ENCODE data around the gene CELF1. TPM values are rescaled to one million over a fixed set of nuclear protein-coding genes. Genes with fewer than 3 reads are reported as not detected.

Gene CELF1
- total and polyA plus RNA-seq, 2 donors (not counting 1 experiment from before 2014, with no cell fraction given): 81.1 to 100 TPM

DNA sequence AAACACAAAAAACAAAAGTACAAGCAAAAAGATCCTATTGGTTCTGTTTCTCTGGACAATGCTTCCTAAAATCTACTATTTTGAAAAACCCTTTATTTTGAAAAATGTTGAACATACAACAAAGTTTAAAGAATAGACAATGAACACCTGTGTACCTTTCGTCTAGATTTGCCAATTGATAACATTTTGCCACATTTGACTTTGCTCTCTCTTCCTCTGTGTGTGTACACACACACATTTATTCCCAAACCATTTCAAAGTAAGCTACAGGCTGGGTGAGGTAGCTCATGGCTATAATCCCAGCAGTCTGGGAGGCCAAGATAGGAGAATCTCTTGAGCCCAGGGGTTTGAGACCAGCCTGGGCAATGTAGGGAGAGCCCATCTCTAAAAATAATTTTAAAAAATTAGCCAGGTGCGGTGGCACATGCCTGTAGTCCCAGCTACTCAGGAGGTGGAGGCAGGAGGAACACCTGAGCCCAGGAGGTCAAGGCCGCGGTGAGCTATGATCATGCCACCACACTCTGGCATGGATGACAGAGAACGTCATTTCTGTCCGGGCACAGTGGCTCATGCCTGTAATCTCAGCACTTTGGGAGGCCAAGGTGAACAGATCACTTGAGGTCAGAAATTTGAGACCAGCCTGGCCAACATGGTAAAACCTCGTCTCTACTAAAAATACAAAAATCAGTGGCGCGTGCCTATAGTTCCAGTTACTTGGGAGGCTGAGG, 121.4 kb downstream of the CELF1 start:
- H3K4me2 ChIP-seq (ENCODE audit: extremely low read depth, insufficient read depth, low read length): no peak overlapping the region
- no peak overlapping the region for H3K9ac ChIP-seq (ENCODE audit: insufficient read depth, low read length)
- no peak for DNase-seq (ENCODE audit: low read depth in 2 of 2)
- H3K9me3 ChIP-seq (ENCODE audit: control insufficient read depth, insufficient read depth, low read depth, low read length): no peaks in the 10 kb centered on the region
- no peaks in the 10 kb centered on the region for H3K4me1 ChIP-seq (ENCODE audit: control insufficient read depth, extremely low read depth, insufficient read depth, low read length)
- H3K4me3 ChIP-seq (replicated peaks in 1 of 4; ENCODE audit: control extremely low read depth in 1 of 4, insufficient read depth in 1 of 4, low read depth in 3 of 4, low read length in 4 of 4): no peak overlapping the region
- H4K20me1 ChIP-seq (ENCODE audit: control insufficient read depth, extremely low read depth, insufficient read depth, low read length): no peaks in the 10 kb centered on the region
- no peaks in the 10 kb centered on the region for H3K79me2 ChIP-seq (ENCODE audit: control insufficient read depth, insufficient read depth, low read length)
- H3K27me3 ChIP-seq (ENCODE audit: control insufficient read depth, insufficient read depth, low read length): no peaks in the 10 kb centered on the region
- H3K27ac ChIP-seq (ENCODE audit: insufficient read depth, low read length): no peak overlapping the region
- no peaks in the 10 kb centered on the region for H3K36me3 ChIP-seq (ENCODE audit: control insufficient read depth, insufficient read depth, low read length)
- H2AFZ ChIP-seq (ENCODE audit: low read length): no peak overlapping the region
- no peak for TF ChIP-seq EZH2 (IDR thresholded peaks at IDR 0.05; ENCODE audit: low read length, missing control alignments)
- TF ChIP-seq CTCF (conservative IDR thresholded peaks at IDR 0.05 in 1 of 2, IDR thresholded peaks at IDR 0.05 in 1 of 2; ENCODE audit: low read depth in 1 of 2, low read length in 2 of 2): no peak

DNA sequence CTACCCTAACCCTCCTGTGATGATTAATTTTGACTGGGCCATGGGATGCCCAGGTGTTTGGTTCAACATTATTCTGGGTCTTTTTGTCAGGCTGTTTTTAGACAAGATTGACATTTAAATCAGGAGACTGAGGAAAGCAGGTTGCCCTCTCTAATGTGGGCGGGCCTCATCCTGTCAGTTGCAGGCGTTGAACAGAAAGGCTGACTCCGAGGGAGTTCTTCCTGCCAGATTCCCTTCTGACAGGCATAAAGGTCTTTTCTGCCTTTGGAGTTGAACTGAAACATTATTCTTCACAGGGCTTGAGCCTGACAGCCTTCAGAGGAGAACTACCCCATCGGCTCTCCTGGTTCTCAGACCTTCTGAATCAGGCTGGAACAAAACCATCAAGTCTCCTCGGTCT, 122.4 kb downstream of the CELF1 start:
- Histone ChIP-seq H3K79me2 (ENCODE audit: control insufficient read depth, insufficient read depth, low read length) (peaks cover 6% of the 10 kb centered on the region), H3K9me3 (ENCODE audit: control insufficient read depth, insufficient read depth, low read depth, low read length) (no peaks in the 10 kb centered on the region), H3K27me3 (ENCODE audit: control insufficient read depth, insufficient read depth, low read length) (no peaks in the 10 kb centered on the region), H3K9ac (ENCODE audit: insufficient read depth, low read length) (no peak overlapping the region), H3K4me1 (ENCODE audit: control insufficient read depth, extremely low read depth, insufficient read depth, low read length) (no peaks in the 10 kb centered on the region), H3K36me3 (ENCODE audit: control insufficient read depth, insufficient read depth, low read length) (no peaks in the 10 kb centered on the region), H3K27ac (ENCODE audit: insufficient read depth, low read length) (no peak overlapping the region), H2AFZ (ENCODE audit: low read length) (no peak overlapping the region), H3K4me2 (ENCODE audit: extremely low read depth, insufficient read depth, low read length) (no peak overlapping the region), H3K4me3 (replicated peaks in 1 of 4; ENCODE audit: control extremely low read depth in 1 of 4, insufficient read depth in 1 of 4, low read depth in 3 of 4, low read length in 4 of 4) (no peak overlapping the region), H4K20me1 (ENCODE audit: control insufficient read depth, extremely low read depth, insufficient read depth, low read length) (no peaks in the 10 kb centered on the region)
- DNase-seq (ENCODE audit: low read depth in 2 of 2): no peak
- TF ChIP-seq CTCF (conservative IDR thresholded peaks at IDR 0.05 in 1 of 2, IDR thresholded peaks at IDR 0.05 in 1 of 2; ENCODE audit: low read depth in 1 of 2, low read length in 2 of 2) (no peak), EZH2 (IDR thresholded peaks at IDR 0.05; ENCODE audit: low read length, missing control alignments) (no peak)

DNA sequence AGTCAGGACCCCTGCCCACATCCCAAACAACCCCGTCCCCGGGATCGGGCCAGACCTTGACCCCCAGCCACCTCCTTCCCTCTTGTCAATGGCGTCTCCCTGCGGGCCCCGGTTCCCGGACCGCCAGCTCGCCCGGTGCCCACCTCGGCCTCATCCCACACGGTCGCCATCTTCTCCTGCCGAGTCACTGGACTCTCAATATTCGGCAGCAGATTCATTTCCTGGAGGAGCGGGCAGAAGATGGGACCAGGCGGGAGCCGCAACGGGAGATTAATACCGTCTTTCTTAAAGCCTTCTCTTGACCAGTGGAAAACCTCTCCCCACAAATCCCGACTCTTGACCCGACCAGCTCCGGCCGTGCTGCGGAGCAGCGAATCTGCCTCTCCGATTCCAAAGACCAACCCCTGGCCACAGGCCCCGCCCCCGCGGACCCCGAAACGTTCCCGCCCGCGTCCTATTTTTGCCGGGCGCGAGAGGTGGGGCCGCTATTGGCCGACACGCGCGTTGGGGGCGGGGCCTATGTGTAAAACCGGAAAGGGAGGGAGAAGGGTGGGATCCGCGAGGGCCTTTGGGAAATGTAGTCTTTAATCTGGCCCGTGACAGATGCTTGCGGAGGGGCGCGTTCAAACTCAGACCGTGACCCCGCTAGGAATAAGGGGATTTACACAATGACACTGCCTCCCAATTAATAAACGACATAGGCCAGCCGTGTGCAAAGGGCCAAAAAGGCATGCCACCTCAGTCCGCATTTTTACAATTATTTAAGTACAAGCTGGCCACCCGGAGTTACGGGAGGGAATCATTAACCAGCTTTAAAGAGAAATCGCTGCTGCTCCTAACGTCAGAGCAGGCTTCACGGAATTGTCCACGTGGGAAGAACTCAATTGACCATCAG, 126.6 kb downstream of the CELF1 start, which contains the start of gene PSMC3:
Gene PSMC3 (minus strand): TSS at position 378 of the 895 bp plus-strand sequence. CDS start 160 bp downstream, at position 218.
- no peaks in the 10 kb centered on the region for H4K20me1 ChIP-seq (ENCODE audit: control insufficient read depth, extremely low read depth, insufficient read depth, low read length)
- peak within 1 kb of the TSS; percentile 96 for H3K9ac ChIP-seq (ENCODE audit: insufficient read depth, low read length)
- DNase-seq (ENCODE audit: low read depth in 2 of 2): peak; percentile 91 to 96
- H3K36me3 ChIP-seq (ENCODE audit: control insufficient read depth, insufficient read depth, low read length): peaks cover 20% of the 10 kb centered on the region
- no peaks in the 10 kb centered on the region for H3K27me3 ChIP-seq (ENCODE audit: control insufficient read depth, insufficient read depth, low read length)
- H3K79me2 ChIP-seq (ENCODE audit: control insufficient read depth, insufficient read depth, low read length): peaks cover 24% of the 10 kb centered on the region
- H3K4me1 ChIP-seq (ENCODE audit: control insufficient read depth, extremely low read depth, insufficient read depth, low read length): peaks cover 4% of the 10 kb centered on the region
- no peaks in the 10 kb centered on the region for H3K9me3 ChIP-seq (ENCODE audit: control insufficient read depth, insufficient read depth, low read depth, low read length)
- peak within 1 kb of the TSS; percentile 95 for H2AFZ ChIP-seq (ENCODE audit: low read length)
- peak within 1 kb of the TSS; percentile 98 for H3K4me2 ChIP-seq (ENCODE audit: extremely low read depth, insufficient read depth, low read length)
- peak within 1 kb of the TSS; percentile 97 for H3K27ac ChIP-seq (ENCODE audit: insufficient read depth, low read length)
- H3K4me3 ChIP-seq (replicated peaks in 1 of 4; ENCODE audit: control extremely low read depth in 1 of 4, insufficient read depth in 1 of 4, low read depth in 3 of 4, low read length in 4 of 4): peak within 1 kb of the TSS; percentile 64 to 98 (median 85)
- TF ChIP-seq EZH2 (IDR thresholded peaks at IDR 0.05; ENCODE audit: low read length, missing control alignments) (no peak), CTCF (conservative IDR thresholded peaks at IDR 0.05 in 1 of 2, IDR thresholded peaks at IDR 0.05 in 1 of 2; ENCODE audit: low read depth in 1 of 2, low read length in 2 of 2) (no peak)

Data from fibroblast of lung (primary cell).